ENCODE data around the gene CACNA1G. TPM values are rescaled to one million over a fixed set of nuclear protein-coding genes. Genes with fewer than 3 reads are reported as not detected.

Gene CACNA1G
- total RNA-seq, 1 donor from 2014 or later: 1.6 TPM

- peak overlapping the region; percentile 46 for H3K4me3 Mint-ChIP-seq
- H3K79me2 ChIP-seq (ENCODE audit: low read depth): no peaks in the 10 kb centered on the region
- peaks cover 74% of the 10 kb centered on the region for H3K27me3 ChIP-seq
- H3K4me2 ChIP-seq: peak overlapping the region; percentile 97
- H3K27ac Mint-ChIP-seq: no peak overlapping the region
- peaks cover 3% of the 10 kb centered on the region for H3K4me1 ChIP-seq
- H3K9ac ChIP-seq: no peak overlapping the region
- H3K36me3 ChIP-seq: no peaks in the 10 kb centered on the region
- peak overlapping the region; percentile 88 for H2AFZ ChIP-seq (replicated peaks)
- H3K9me3 Mint-ChIP-seq: no peaks in the 10 kb centered on the region
- H3K27ac ChIP-seq: no peak overlapping the region
- H3K9me3 ChIP-seq (ENCODE audit: low read depth): no peaks in the 10 kb centered on the region
- peak overlapping the region; percentile 70 for H3K4me3 ChIP-seq
- H3F3A ChIP-seq (ENCODE audit: low read depth): peaks cover 11% of the 10 kb centered on the region
- peak; percentile 54 for DNase-seq (ENCODE audit: low spot score)
- H3K27me3 Mint-ChIP-seq (ENCODE audit: insufficient read depth, low read depth): peaks cover 49% of the 10 kb centered on the region
- no peaks in the 10 kb centered on the region for H3K36me3 Mint-ChIP-seq
- TF ChIP-seq EZH2 (IDR thresholded peaks at IDR 0.05) (peak; percentile 96), EZH2phosphoT487 (IDR thresholded peaks at IDR 0.05) (peak; percentile 94)
- TF ChIP-seq, protein P1, sequence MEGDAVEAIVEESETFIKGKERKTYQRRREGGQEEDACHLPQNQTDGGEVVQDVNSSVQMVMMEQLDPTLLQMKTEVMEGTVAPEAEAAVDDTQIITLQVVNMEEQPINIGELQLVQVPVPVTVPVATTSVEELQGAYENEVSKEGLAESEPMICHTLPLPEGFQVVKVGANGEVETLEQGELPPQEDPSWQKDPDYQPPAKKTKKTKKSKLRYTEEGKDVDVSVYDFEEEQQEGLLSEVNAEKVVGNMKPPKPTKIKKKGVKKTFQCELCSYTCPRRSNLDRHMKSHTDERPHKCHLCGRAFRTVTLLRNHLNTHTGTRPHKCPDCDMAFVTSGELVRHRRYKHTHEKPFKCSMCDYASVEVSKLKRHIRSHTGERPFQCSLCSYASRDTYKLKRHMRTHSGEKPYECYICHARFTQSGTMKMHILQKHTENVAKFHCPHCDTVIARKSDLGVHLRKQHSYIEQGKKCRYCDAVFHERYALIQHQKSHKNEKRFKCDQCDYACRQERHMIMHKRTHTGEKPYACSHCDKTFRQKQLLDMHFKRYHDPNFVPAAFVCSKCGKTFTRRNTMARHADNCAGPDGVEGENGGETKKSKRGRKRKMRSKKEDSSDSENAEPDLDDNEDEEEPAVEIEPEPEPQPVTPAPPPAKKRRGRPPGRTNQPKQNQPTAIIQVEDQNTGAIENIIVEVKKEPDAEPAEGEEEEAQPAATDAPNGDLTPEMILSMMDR (IDR thresholded peaks at IDR 0.05): peak; percentile 23
- H3K4me1 Mint-ChIP-seq: peaks cover 14% of the 10 kb centered on the region
- H4K20me1 ChIP-seq (ENCODE audit: low read depth): peaks cover 4% of the 10 kb centered on the region
Observed at GRCh38 chr17:50634915-50635731, 74.6 kb downstream of the CACNA1G start.

DNA sequence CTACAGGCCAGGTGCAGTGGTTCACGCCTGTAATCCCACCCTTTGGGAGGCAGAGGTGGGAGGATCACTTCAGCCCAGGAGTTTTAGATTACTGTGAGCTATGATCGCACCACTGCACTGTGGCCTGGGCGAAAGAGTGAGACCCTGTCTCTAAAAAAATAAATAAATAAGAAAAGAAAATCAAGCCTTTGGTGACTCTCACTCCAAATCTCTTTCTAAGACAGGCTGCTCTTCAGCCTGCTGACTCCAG is 75.1 kb downstream of the CACNA1G start:
- peaks cover 74% of the 10 kb centered on the region for H3K27me3 ChIP-seq
- no peak overlapping the region for H2AFZ ChIP-seq (replicated peaks)
- no peaks in the 10 kb centered on the region for H3K9me3 Mint-ChIP-seq

DNA sequence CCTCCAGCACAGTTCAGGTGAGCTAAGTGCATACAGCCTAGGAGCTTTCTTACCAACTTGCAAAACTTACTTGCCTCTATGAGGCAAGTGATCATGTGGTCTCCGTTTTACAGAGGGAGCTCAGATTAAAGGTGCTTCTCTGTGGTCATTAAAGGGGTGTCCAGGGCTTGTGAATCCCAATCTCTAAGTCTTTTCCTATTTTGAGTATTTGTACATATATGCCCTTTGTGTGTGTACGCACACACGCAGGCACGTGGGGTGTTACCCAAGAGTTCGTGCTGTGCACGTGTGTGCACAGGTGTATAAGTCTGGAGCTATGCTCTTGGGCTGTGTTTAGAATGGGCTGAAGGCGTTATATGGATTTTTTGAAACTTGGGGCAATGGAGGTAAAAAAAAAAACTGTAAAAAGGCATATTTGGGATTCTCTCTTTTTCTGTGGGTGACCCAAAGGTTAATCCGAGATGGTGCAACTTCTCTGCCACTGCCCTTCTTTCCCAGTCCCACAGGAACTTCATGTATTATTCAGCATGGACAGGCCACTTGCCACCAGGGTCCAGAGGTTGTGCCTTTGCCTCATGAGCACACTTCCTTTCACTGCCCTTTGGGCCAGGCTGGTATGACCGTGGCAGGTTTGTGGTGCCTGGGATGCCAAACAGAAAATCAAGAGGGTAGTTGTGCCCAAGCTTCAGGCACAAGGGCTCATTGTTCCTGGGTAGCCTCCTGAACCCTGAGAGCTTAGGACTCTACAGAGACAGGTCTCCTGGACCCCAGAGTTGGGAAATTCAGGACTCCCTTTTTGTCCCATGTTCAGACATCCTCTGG is 75.7 kb downstream of the CACNA1G start:
- H3K9ac ChIP-seq: no peak overlapping the region
- Mint-ChIP-seq H3K27ac (no peak overlapping the region), H3K27me3 (ENCODE audit: insufficient read depth, low read depth) (peaks cover 46% of the 10 kb centered on the region), H3K9me3 (no peaks in the 10 kb centered on the region), H3K36me3 (no peaks in the 10 kb centered on the region), H3K4me1 (peaks cover 21% of the 10 kb centered on the region), H3K4me3 (no peak overlapping the region)
- H3K4me3 ChIP-seq: no peak overlapping the region
- DNase-seq (ENCODE audit: low spot score): no peak
- H4K20me1 ChIP-seq (ENCODE audit: low read depth): peaks cover 4% of the 10 kb centered on the region
- no peaks in the 10 kb centered on the region for H3K79me2 ChIP-seq (ENCODE audit: low read depth)
- peaks cover 14% of the 10 kb centered on the region for H3K4me1 ChIP-seq
- H3K36me3 ChIP-seq: no peaks in the 10 kb centered on the region
- peaks cover 11% of the 10 kb centered on the region for H3F3A ChIP-seq (ENCODE audit: low read depth)
- TF ChIP-seq EZH2 (IDR thresholded peaks at IDR 0.05) (no peak), EZH2phosphoT487 (IDR thresholded peaks at IDR 0.05) (no peak)
- TF ChIP-seq, protein P1 (IDR thresholded peaks at IDR 0.05): no peak
- no peak overlapping the region for H2AFZ ChIP-seq (replicated peaks)
- H3K9me3 ChIP-seq (ENCODE audit: low read depth): no peaks in the 10 kb centered on the region
- peaks cover 71% of the 10 kb centered on the region for H3K27me3 ChIP-seq
- H3K27ac ChIP-seq: no peak overlapping the region
- no peak overlapping the region for H3K4me2 ChIP-seq

More for the DNA sequence above, 75.1 kb downstream of the CACNA1G start:
- TF ChIP-seq EZH2phosphoT487 (IDR thresholded peaks at IDR 0.05) (no peak), EZH2 (IDR thresholded peaks at IDR 0.05) (no peak)
- TF ChIP-seq, protein P1 (IDR thresholded peaks at IDR 0.05): no peak
- no peak overlapping the region for H3K4me3 ChIP-seq
- no peak overlapping the region for H3K9ac ChIP-seq
- no peak for DNase-seq (ENCODE audit: low spot score)
- H4K20me1 ChIP-seq (ENCODE audit: low read depth): peaks cover 4% of the 10 kb centered on the region
- H3K36me3 ChIP-seq: no peaks in the 10 kb centered on the region
- H3K27ac ChIP-seq: no peak overlapping the region
- Mint-ChIP-seq H3K4me3 (no peak overlapping the region), H3K27ac (no peak overlapping the region), H3K27me3 (ENCODE audit: insufficient read depth, low read depth) (peaks cover 46% of the 10 kb centered on the region), H3K36me3 (no peaks in the 10 kb centered on the region), H3K4me1 (peaks cover 16% of the 10 kb centered on the region)
- H3K9me3 ChIP-seq (ENCODE audit: low read depth): no peaks in the 10 kb centered on the region
- no peak overlapping the region for H3K4me2 ChIP-seq
- H3F3A ChIP-seq (ENCODE audit: low read depth): peaks cover 11% of the 10 kb centered on the region
- H3K4me1 ChIP-seq: peaks cover 8% of the 10 kb centered on the region
- no peaks in the 10 kb centered on the region for H3K79me2 ChIP-seq (ENCODE audit: low read depth)
